ENCODE measurements around the gene OR51B2. TPM values are rescaled to one million over a fixed set of nuclear protein-coding genes. Genes with fewer than 3 reads are reported as not detected.
"Not testable (repeated sequence)": the region's sequence is repeated elsewhere in the genome, so short reads cannot be mapped to it uniquely, and the experiment has no call there.

The OR51B2 gene
- total RNA-seq, 2 donors from 2014 or later: not detected

DNA sequence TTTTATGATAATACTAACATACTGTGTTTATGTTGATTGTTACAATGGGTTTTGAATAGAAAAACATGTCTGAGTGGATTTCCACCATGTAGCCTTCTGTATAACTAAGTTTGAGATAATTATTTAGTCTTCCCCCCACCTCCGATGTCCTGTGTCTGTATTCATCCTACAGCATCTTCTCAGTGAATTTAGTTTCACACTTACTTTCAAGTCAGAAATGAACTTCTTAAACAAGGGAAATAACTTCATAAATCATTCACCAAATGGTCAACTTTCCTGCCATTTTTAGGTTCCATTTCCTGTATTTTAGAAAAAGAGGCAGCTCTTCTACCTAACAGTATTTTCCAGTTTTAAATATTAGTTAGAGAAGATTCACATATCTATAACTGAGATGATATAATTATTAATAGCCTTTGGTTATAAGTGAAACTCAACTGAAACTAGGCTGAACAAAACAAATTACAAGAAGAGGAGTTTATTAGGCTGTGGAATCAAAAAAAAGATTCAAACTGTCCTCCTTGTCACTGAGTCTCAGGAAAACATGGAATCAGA is 15.8 kb upstream of the OR51B2 start:
- no peak overlapping the region for H3K27ac ChIP-seq
- no peaks in the 10 kb centered on the region for H3K36me3 ChIP-seq
- TF ChIP-seq, protein P1, sequence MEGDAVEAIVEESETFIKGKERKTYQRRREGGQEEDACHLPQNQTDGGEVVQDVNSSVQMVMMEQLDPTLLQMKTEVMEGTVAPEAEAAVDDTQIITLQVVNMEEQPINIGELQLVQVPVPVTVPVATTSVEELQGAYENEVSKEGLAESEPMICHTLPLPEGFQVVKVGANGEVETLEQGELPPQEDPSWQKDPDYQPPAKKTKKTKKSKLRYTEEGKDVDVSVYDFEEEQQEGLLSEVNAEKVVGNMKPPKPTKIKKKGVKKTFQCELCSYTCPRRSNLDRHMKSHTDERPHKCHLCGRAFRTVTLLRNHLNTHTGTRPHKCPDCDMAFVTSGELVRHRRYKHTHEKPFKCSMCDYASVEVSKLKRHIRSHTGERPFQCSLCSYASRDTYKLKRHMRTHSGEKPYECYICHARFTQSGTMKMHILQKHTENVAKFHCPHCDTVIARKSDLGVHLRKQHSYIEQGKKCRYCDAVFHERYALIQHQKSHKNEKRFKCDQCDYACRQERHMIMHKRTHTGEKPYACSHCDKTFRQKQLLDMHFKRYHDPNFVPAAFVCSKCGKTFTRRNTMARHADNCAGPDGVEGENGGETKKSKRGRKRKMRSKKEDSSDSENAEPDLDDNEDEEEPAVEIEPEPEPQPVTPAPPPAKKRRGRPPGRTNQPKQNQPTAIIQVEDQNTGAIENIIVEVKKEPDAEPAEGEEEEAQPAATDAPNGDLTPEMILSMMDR (IDR thresholded peaks at IDR 0.05): no peak
- TF ChIP-seq POLR2AphosphoS5 (IDR thresholded peaks at IDR 0.05): no peak
- no peaks in the 10 kb centered on the region for H3K4me1 ChIP-seq (replicated peaks)
- H3K27me3 ChIP-seq (replicated peaks; ENCODE audit: insufficient read depth): no peaks in the 10 kb centered on the region
- H3K9me3 ChIP-seq: no peaks in the 10 kb centered on the region
- DNase-seq (ENCODE audit: low spot score): no peak
- WGBS: 85% methylated on average over 1 of the region's 1 CpG
- intact Hi-C loops (cut with DNase I): no loop called here
- no peak overlapping the region for H3K4me3 ChIP-seq

DNA sequence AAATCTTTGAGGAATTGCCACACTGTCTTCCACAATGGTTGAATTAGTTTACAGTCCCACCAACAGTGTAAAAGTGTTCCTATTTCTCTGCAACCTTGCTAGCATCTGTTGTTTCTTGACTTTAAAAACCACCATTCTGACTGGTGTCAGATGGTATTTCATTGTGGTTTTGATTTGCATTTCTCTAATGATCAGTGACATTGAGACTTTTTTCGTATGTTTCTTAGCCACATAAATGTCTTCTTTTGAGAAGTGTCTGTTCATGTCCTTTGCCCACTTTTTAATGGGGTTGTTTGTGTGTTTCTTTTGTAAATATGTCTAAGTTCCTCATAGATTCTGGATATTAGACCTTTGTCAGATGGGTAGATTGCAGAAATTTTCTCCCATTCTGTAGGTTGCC is 13.2 kb upstream of the OR51B2 start:
- DNase-seq (ENCODE audit: low spot score); H3K4me3 ChIP-seq; H3K4me1 ChIP-seq (replicated peaks); intact Hi-C loops (cut with DNase I); H3K36me3 ChIP-seq; H3K27me3 ChIP-seq (replicated peaks; ENCODE audit: insufficient read depth); H3K9me3 ChIP-seq; H3K27ac ChIP-seq: not testable (repeated sequence)
- WGBS: 64% methylated on average over 1 of the region's 1 CpG

DNA sequence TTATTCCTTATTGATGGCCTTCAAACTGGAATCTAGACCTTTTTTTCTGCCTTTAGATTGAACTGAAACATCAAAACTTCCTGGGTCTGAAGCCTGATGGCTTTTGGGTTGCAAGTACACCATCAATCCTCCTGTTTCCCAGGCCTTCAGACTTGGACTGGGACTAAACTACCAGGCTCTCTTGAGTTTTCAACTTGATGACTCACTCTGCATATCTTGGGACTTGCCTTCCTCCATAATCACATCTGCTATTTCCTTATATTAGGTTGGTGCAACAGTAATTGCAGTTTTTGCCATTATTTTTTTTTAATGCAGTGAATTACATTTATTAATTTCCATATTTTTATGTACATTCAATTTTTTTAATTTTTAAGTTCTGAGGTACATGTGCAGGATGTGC is 12.2 kb upstream of the OR51B2 start:
- no peaks in the 10 kb centered on the region for H3K9me3 ChIP-seq
- intact Hi-C loops (cut with DNase I): no loop called here
- no peak overlapping the region for H3K4me3 ChIP-seq
- no peak for TF ChIP-seq POLR2AphosphoS5 (IDR thresholded peaks at IDR 0.05)
- no peak for TF ChIP-seq POLR2A (IDR thresholded peaks at IDR 0.05)
- TF ChIP-seq, protein P1 (IDR thresholded peaks at IDR 0.05): no peak
- H3K36me3 ChIP-seq: no peaks in the 10 kb centered on the region
- no peak overlapping the region for H3K27ac ChIP-seq
- no peak for DNase-seq (ENCODE audit: low spot score)
- H3K27me3 ChIP-seq (replicated peaks; ENCODE audit: insufficient read depth): no peaks in the 10 kb centered on the region
- H3K4me1 ChIP-seq (replicated peaks): no peaks in the 10 kb centered on the region

DNA sequence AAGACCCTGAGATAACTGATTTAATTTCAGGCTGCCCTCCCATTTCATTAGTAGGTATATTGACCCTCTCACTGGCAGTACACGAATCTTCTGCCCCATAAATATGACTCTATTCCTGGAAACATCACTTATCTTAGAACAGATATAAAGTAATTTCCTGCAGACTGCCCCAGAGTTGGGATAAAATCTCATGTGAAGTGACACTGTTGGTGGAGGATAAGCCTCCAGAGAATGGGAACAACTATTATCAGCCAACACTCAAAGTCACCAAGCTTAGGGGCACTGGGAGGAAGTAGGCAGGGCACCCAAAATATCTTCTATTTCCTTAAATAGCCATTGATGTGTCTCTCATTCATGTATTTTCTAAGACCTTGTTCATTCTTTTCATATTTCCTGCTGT is 11.1 kb upstream of the OR51B2 start:
- WGBS: 41% methylated on average over 1 of the region's 1 CpG
- Histone ChIP-seq H3K27me3 (replicated peaks; ENCODE audit: insufficient read depth) (no peaks in the 10 kb centered on the region), H3K4me1 (replicated peaks) (no peaks in the 10 kb centered on the region), H3K9me3 (no peaks in the 10 kb centered on the region), H3K36me3 (no peaks in the 10 kb centered on the region), H3K4me3 (no peak overlapping the region), H3K27ac (no peak overlapping the region)
- intact Hi-C loops (cut with DNase I): no loop called here
- no peak for DNase-seq (ENCODE audit: low spot score)
- no peak for TF ChIP-seq POLR2A (IDR thresholded peaks at IDR 0.05)
- no peak for TF ChIP-seq POLR2AphosphoS5 (IDR thresholded peaks at IDR 0.05)
- TF ChIP-seq, protein P1 (IDR thresholded peaks at IDR 0.05): no peak

DNA sequence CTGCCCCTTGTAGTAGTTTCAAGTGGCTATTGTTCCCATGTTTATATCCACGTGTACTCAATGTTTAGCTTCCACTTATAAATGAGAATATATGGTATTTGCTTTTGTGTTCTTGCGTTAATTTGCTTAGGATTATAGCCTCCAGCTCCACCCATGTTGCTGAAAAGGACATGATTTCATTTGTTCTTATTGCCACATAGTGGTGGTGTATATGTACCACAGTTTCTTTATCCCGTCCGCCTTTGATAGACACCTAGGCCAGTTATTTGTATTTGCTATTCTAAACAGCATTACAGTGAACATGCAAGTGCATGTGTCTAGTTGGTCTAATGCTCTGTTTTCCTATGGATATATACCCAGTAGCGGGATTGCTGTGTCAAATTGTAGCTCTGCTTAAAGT is 6.8 kb downstream of the OR51B2 start:
- H3K27me3 ChIP-seq (replicated peaks; ENCODE audit: insufficient read depth): no peaks in the 10 kb centered on the region
- H3K4me1 ChIP-seq (replicated peaks): no peaks in the 10 kb centered on the region
- intact Hi-C loops (cut with DNase I): no loop called here
- 47% methylated on average over 5 of the region's 5 CpGs for WGBS
- no peak for DNase-seq (ENCODE audit: low spot score)
- H3K36me3 ChIP-seq: no peaks in the 10 kb centered on the region
- H3K27ac ChIP-seq: no peak overlapping the region
- TF ChIP-seq POLR2A (IDR thresholded peaks at IDR 0.05): no peak
- no peak for TF ChIP-seq POLR2AphosphoS5 (IDR thresholded peaks at IDR 0.05)
- TF ChIP-seq, protein P1 (IDR thresholded peaks at IDR 0.05): no peak
- no peaks in the 10 kb centered on the region for H3K9me3 ChIP-seq
- H3K4me3 ChIP-seq: no peak overlapping the region

DNA sequence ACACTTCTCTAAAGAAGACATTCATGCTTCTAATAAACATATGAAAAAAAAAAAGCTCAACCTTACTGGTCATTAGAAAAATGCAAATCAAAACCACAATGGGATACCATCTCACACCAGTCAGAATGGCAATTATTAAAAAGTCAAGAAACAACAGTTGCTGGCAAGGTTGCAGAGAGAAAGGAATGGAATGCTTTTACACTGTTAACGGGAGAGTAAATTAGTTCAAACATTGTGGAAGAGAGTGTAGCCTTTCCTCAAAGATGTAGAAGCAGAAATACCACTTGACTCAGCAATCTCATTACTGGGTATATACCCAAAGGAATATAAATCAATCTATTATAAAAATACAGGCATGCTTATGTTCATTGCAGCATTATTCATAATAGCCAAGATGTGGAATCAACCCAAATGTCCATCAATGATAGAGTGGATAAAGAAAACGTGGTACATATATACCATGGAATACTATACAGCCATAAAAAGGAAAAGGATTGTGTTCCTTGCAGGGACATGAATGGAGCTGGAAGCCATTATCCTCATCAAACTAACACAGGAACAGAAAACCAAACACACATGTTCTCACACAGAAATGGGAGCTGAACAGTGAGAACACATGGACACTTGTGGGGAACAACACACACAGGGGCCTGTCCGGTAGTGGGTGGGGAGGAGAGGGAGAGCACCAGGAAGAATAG is 10.6 kb downstream of the OR51B2 start:
- H3K4me3 ChIP-seq; intact Hi-C loops (cut with DNase I); DNase-seq (ENCODE audit: low spot score); H3K36me3 ChIP-seq; H3K4me1 ChIP-seq (replicated peaks); H3K9me3 ChIP-seq; H3K27ac ChIP-seq; H3K27me3 ChIP-seq (replicated peaks; ENCODE audit: insufficient read depth): not testable (repeated sequence)
- WGBS: 74% methylated on average over 3 of the region's 3 CpGs

All from prostate gland (tissue), 2 donors.